Activated CD4-positive, CD25-positive, alpha-beta regulatory T cell treated with anti-CD3 and anti-CD28 coated beads, Interleukin-2, amount 50 U/mL, for 16 hours (primary cell): ENCODE measurements around the gene NT5C2.
A peak's percentile ranks its signal among the peaks of the same experiment; 100 is the strongest.
"Not testable (repeated sequence)": the region's sequence is repeated elsewhere in the genome, so short reads cannot be mapped to it uniquely, and the experiment has no call there.

Experiments used
- DNase-seq: peaks from one replicate; pipeline ENCODE4 v3.0.0-alpha.2; 2020; ENCODE audit warnings: low read depth, low spot score

The NT5C2 gene

DNA sequence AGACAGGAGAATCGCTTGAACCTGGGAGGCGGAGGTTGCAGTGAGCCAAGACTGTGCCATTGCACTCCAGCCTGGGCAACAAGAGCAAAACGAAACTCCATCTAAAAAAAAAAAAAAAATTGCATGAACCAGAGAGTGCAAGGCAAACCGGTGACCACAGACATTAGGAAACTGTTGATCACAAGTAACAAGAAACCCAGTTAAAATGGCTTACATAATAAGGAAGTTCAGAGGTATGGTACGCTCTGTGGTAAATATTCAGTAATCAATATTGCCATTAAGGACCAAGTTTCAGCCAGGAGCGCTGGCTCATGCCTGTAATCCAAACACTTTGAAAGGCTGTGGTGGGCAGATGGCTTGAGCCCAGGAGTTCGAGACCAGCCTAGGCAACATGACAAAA is 9.2 kb upstream of the NT5C2 start:
- no peak for DNase-seq

DNA sequence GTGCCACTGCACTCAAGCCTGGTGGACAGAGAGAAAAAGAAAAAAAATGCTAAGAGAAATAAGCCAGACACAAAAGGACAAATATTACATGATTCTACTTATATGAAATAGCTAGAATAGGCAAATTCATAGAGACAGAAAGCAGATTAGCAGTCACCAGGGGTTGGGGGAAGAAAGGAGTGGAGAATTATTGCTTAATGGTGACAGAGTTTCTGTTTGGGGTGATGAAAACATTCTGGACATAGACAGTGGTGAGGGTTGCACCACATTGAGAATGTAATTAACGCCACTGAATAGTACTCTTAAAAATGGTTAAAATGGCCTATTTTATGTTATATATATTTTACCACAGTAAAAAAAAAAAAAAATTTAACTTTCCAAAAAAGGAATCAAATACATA is 6.4 kb upstream of the NT5C2 start:
- DNase-seq = no peak

DNA sequence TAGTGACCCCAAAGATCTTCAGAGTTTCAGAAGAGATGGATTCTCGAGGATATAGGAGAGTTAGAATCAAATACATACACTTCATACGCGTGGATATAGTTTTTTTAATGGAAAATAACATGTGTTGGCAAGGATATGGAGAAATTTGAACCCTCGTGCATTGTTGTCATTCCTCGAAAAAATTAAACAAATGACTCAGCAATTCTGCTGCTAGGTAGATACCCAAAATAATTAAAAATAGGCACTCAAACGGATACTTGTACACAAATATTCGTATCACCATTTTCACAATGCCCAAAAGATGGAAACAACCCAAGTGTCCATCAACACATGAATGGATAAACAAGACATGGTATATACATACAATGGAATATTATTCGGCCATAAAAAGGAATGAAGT is 5.6 kb upstream of the NT5C2 start:
- no peak for DNase-seq

DNA sequence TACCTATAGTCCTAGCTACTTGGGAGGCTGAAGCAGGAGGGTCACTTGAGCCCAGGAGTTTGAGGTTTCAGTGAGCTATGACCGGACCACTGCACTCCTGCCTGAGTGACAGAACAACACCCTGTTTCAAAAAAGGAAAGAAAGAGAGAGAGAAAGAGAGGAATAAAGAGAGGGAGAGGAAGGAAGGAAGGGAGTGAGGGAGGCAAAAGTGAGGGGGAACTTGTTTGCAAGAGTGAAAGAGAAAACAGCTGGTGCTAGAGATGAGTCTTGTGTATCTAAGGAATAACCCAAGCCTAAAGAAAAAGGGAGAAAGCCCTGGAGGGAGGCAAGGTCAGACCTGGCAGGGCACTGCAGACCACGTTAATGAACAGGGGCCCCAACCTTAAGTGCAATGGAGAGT is 4.8 kb upstream of the NT5C2 start:
- DNase-seq = no peak

DNA sequence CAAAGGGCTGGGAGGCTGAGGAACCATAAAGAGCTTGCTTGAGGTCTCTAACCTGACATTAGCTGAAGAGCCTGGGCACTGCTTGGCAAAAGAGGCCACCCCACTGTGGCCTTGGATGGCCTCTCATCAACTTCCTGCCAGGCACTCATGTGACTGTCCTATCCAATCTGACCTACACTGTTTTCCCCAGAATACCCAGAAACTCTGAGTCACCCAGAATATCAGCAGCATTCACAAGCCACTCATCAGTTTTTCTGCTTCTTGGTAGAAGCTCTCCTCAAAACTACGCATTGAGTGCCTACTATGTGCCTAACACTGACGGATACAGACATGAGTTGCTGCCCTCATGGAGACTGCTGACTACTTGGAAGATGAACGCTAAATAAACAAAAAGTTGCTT is 4.1 kb upstream of the NT5C2 start:
- DNase-seq = no peak

DNA sequence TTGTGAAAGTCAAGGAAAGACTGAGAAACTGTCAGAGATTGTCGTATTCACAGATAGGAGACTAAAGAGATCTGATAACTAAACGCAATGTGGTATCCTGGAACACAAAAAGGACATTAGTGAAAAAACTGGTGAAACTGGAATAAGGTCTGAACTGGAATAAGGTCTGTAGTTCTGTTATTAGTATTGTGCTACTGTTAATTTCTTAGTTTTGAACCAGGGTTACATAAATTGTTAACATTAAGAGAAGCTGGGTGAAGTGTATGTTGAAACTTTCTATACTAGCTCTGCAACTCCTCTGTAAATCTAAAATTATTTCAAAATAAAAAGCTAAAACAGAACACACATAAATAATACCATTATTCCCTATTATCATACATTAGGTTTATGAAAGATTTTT is 3.4 kb upstream of the NT5C2 start:
- DNase-seq = no peak

DNA sequence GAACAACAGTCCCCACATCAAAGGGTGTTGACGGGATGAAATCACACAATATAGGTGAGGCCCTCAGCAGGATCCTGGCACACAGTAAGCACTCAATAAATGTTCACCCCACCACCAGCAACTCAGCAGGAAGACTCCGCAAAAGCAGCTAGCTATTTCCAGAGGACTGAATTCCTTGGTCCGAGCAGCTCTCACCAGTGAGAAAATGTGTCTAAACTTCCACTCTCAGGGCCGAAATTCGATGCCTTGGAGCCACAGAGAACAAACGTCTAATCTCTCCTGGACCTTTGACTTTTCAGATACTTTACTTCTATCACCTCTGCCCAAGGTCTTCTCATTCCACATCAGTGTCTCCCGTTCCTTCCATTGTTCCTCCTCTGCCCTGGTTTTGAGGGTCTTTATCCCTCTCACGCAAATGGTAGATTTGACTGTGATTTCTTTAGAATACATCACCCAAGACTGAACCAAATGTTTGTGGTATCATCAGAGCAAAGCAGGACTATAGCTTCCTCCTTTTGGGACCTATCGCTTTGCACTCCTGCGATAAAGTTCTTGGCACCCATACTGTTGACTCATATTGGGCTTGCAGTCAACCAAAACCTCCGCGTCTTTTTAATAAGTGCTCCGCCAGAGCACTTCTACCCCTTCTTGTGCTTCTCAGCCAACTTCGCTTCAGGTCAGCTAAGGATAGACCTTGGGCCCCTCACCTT is 903 bp upstream of the NT5C2 start:
- no peak for DNase-seq

DNA sequence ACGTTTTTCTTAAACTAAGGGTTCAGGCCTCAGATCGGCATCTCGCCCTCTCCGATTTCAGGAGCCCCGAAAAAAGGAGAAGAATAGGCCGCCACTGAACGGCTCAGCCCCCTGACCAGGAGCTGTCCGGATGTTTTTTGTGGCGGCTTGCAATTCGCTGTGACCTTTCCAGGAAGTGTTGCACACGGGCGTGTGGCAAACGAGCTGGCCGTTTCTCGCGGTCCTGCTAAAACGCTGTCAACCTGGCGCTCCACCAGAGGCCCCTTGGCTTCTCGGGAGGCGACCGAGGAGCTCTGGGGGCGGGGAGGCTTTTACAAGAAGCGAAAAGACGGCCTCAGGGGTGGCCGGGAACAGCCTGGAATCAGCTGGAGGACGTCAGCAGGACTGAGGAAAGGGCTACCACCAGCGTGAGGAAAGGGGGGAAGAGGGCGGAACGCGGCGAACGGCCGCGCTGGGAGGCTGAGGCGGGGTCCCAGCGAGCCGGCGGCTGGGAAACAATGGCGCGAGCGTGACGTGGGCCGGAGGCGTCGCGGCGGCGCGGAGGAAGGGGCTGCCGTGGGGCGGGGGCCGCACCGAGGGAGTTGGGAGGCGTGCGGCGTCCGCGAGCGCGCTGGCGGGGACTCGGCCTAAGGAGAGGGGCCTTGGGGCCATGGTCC is 493 bp downstream of the NT5C2 start:
- DNase-seq = peak; percentile 14

DNA sequence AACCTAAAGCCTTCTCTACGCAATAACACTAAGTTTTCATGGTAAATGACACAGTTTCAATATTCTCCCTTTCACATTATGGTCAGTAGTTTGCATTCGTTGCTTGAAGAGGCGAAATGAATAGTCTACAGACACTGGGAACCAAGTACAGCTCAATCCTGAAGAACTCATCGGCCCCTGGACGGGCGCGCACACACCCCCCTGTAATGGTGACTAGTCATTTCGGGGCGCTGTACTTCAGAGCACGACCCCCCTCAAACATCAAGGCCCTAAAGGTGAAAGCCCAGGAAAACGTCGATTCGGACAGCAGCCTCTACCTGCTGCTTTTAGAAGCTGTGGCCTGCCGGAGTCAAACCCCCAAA is 1.0 kb downstream of the NT5C2 start:
- DNase-seq = no peak

DNA sequence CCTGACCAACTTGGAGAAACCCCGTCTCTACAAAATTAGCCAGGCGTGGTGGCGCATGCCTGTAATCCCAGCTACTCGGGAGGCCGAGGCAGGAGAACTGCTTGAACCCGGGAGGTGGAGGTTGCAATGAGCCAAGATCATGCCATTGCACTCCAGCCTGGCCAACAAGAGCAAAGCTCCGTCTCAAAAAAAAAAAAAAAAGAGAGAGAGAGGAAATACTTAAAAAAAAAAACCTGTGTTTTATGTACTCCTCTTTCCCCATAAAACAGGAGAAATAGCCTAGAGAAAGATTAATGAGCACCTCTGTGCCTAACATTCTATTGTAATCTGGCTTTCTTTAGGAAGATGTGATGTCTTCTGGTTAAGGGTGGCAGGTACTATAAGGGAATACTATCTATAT is 1.9 kb downstream of the NT5C2 start:
- not testable (repeated sequence) for DNase-seq

DNA sequence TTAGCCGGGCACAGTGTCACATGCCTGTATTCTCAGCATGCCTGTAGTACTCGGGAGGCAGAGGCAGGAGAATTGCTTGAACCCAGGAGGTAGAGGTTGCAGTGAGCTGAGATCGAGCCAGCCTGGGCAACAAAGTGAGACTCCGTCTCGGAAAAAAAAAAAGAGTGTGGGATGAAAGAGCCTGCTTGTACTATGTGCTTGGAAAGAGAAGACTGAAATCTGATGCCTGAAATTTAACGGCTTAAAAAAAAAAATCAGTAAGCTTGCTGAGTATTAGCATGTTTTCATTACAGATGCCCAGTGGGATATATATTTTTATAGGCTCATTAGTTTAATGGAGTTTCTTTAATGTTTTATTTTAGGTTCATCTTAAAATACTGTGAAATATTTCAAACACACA is 4.2 kb downstream of the NT5C2 start:
- no peak for DNase-seq

DNA sequence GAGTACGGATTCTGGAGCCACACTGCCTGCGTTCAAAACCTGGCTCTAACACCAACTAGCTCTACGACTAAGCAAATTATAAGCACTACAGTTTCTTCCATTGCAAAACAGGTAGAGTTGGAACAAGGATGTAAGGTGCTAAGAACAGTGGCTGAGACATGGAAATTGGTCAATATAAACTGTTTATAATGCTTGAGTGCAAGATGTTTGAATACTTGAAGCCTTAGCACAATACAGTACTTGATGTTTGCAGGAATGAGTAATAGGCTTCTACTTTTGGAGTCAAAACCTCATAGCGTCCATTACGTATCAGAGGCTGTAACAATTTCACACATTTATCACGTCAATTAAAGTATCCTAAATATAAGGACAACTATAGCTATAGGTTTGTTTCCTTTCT is 6.9 kb downstream of the NT5C2 start:
- DNase-seq = no peak

DNA sequence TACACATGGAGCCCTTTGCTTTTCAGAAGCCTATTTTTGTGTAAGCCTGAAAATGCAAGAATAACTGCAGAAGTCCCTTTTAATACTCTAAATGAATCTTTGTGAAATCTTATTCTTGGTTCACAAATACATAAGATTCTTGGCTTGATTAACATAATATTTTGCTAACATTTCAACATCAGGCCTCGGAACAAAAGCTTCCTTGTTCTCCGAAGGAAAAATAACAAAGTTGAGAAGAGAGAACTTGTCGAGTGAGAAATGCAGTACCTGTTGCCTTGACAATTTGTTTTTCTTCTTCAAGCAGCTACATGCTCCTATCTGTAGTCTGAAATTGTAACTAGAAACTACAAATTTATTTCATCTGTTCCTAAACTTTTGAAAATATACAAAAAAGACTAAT is 8.5 kb downstream of the NT5C2 start:
- no peak for DNase-seq

DNA sequence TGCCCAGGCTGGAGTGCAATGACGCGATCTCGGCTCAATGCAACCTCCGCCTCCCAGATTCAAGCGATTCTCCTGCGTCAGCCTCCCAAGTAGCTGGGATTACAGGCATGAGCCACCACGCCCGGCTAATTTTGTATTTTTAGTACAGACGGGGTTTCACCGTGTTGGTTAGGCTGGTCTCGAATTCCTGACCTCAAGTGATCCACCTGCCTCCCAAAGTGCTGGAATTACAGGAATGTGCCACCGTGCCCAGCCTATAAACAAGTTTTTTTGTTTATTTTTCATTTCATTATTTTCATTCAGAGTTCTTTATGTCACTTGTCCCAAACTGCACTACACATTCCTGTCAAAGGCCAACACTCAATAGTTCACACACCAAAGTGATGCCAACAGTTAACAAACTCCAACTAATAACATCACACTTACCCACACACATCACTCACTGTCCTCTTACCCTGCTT is 9.1 kb downstream of the NT5C2 start:
- not testable (repeated sequence) for DNase-seq

DNA sequence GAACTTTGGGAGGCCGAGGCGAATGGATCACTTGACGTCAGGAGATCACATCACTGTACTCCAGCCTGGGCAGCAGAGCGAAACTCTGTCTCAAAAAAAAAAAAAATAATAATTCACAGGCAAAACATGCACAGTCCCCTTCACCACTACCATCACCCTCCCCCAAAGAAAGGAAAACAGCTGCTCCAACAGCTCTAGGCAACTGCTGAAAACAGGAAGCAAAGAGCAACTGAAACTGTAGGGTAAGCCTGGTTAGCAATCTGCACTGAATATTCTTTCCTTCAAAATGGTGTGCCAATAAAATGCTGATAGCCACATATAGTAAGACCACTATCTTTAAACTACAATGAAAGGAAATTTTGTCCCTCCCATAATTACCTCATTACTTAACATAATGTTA is 11.8 kb downstream of the NT5C2 start:
- DNase-seq = no peak

DNA sequence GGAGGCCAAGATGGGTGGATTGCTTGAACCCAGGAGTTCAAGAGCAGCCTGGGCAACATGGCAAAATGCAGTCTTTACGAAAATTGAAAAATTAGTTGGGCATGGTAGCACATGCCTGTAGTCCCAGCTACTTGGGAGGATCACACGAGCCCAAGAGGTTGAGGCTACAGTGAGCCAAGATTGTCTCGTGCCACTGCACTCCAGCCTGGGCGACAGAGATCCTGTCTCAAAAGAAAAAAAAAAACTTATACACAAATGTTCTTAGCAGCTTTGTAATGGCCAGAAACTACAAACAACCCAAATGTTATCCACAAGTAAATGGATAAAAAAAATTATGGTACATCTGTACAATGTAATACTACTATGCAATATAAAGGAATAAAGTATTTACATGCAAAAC is 12.6 kb downstream of the NT5C2 start:
- DNase-seq = no peak

DNA sequence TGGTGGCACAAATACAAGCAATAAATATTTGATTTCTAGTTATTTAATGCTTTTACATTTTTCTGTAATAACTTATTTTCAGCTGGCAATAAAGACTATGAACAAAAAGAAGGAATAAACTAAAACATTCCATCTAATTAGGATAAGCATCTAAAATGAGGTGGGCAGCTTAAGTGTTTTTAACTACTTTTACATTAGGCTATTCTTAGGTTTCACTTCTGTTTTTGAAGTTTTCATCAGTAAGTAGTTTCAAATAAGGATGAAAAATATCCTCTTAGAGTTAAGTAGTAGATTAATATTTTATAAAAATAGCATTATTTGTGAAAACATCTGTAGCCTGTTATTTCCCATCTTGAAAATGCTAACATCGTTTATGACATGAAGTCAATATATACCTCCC is 15.9 kb downstream of the NT5C2 start:
- no peak for DNase-seq

DNA sequence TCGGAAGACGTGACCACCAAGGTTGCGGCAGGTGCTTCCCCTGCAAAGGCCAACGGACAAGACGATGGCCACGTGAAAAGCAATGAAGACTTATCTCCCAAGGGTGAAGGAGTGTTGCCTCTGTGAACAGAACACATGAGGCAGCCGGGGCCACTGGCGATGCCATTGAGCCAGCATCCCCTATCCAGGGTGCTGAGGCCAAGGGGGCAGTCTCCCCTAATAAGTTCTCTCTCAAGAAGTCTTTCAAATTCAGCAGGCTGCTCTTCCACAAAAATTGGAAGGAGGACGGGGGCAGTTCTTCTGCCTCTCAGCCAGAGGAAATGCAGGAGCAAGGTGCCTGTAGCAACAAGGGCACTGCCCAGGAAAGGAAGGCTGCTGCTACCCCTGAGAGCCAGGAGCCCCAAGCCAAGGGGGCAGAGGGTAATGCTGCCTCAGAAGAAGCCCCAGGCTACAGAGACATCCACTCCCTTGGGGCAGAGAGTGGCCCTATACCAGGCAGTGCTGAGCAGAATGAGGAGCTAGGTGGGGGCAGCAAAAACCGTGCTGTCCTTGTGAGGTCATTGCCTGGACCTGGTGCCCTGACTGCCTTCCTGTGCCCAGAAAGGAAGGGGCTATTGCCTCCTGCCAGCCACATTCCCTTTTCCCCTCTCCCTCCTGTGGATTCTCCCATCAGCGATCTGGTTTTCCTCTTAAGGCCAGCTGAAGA is 17.3 kb downstream of the NT5C2 start:
- no peak for DNase-seq

DNA sequence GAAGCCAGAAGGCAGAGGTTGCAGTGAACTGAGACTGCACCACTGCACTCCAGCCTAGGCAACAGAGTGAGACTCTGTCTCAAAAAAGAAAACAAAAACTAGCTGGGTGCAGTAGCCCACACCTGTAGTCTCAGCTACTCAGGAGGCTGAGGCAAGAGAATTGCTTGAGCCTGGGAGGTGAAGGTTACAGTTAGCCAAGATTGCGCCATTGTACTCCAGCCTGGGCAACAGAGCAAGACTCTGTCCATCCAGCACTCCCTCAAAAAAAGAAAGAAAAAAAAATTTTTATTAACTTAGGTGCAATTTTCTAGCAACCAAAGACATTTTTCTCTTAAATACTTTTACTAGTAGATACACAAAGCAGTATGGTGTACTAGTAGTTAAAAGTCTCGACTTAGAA is 18.7 kb downstream of the NT5C2 start:
- not testable (repeated sequence) for DNase-seq

DNA sequence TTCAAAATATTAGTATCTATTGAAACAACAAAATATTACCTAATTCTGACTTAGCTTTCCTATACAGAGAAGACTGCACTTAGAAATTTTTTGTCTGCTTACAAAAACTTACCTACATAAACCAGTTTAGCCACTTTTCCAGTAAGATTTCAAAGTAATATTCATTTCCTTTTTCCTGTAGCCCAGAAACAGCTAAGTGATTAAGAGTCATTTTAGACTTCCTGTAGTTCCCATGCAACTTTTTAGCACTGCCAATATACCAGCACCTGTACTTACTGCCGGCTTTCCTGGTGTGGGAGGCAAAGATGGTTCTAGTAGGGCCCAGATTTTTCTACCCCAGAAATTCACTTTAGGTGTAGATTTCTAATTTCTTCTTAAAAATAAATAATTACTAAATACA is 21.8 kb downstream of the NT5C2 start:
- DNase-seq = no peak

DNA sequence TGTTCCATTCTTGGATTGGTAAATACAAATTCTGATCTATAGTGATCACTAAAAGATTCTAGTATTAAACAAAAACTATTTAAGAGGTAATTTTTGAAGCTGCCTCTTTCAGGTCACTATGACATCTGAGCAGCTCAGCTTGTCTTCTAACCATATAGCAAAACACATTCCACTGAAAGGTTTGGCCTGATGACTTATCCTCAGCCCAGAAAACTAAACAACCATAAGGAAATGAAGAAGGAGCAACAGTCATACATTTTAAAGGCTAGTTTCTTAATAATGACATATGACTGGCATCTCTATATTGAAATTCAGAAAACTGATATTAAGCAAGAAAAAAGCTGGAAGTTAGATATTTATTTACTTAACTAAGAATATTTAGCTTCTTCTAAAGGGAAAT is 24.6 kb downstream of the NT5C2 start:
- no peak for DNase-seq

DNA sequence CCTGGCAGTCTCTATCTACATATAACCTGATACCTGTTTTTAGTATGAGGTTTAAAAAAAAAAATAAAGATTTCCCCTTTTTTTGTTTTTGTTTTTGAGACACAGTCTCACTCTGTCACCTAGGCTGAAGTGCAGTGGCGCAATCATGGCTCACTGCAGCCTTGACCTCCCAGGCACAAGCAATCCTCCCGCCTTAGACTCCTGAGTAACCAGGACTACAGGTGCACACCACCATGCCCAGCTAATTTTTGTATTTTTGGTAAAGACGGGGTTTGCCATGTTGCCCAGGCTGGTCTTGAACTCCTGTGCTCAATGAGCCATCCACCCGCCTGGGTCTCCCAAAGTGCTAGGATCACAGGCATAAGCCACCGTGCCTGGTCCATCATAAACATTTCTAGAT is 25.5 kb downstream of the NT5C2 start:
- not testable (repeated sequence) for DNase-seq

DNA sequence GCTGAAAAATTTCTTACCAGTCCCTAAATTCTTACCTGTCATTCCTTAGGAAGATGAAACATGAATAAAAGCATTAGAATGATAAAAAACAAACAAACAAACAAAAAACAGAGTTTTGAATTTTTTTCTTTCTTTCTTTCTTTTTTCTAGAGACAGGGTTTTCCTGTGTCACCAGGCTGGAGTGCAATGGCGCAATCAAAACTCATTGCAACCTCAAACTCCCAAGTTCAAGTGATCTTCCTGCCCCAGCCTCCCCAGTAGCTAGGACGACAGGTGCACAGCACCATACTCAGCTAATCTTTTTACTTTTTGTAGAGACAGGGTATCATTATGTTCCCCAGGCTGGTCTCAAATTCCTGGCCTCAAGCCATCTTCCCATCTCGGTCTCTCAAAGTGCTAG is 26.5 kb downstream of the NT5C2 start:
- DNase-seq = no peak
